T-helper 22 cell (primary cell): ENCODE data around the gene PPM1L.
"Not testable (repeated sequence)": the region's sequence is repeated elsewhere in the genome, so short reads cannot be mapped to it uniquely, and the experiment has no call there.

Experiments used
- DNase-seq: peaks from one replicate; pipeline ENCODE4 v3.0.0-alpha.2; 2020; ENCODE audit warnings: low read depth

The PPM1L gene

GRCh38 chr3:160987982-160988964 is 232.2 kb downstream of the PPM1L start:
- DNase-seq = no peak

GRCh38 chr3:160990446-160990845 is 234.4 kb downstream of the PPM1L start:
- no peak for DNase-seq

- no peak for DNase-seq
Measured at GRCh38 chr3:160992712-160993111, 236.7 kb downstream of the PPM1L start.

- no peak for DNase-seq
Measured at GRCh38 chr3:160996811-160997210, 240.8 kb downstream of the PPM1L start.

GRCh38 chr3:160998581-160998980 is 242.6 kb downstream of the PPM1L start:
- no peak for DNase-seq

- DNase-seq = no peak
Measured at GRCh38 chr3:160999274-160999673, 243.2 kb downstream of the PPM1L start.

- DNase-seq = no peak
Measured at GRCh38 chr3:161008086-161008485, 252.1 kb downstream of the PPM1L start.

- DNase-seq = not testable (repeated sequence)
Measured at GRCh38 chr3:161010151-161010550, 254.1 kb downstream of the PPM1L start.

GRCh38 chr3:161014843-161015749 is 259.1 kb downstream of the PPM1L start:
- no peak for DNase-seq

- no peak for DNase-seq
Measured at GRCh38 chr3:161016417-161017313, 260.6 kb downstream of the PPM1L start.

- no peak for DNase-seq
Measured at GRCh38 chr3:161017971-161018370, 261.9 kb downstream of the PPM1L start.

GRCh38 chr3:161020256-161020655 is 264.2 kb downstream of the PPM1L start:
- no peak for DNase-seq

- no peak for DNase-seq
Measured at GRCh38 chr3:161025911-161026310, 269.9 kb downstream of the PPM1L start.

- no peak for DNase-seq
Measured at GRCh38 chr3:161026612-161027510, 270.8 kb downstream of the PPM1L start.

- DNase-seq = no peak
Measured at GRCh38 chr3:161028555-161029153, 272.6 kb downstream of the PPM1L start.

GRCh38 chr3:161031134-161031533 is 275.1 kb downstream of the PPM1L start:
- DNase-seq = no peak

- not testable (repeated sequence) for DNase-seq
Measured at GRCh38 chr3:161034913-161035550, 279.0 kb downstream of the PPM1L start.

- no peak for DNase-seq
Measured at GRCh38 chr3:161035711-161036110, 279.7 kb downstream of the PPM1L start.

GRCh38 chr3:161038725-161039124 is 282.7 kb downstream of the PPM1L start:
- DNase-seq = no peak
